Lung microvascular endothelial cell (primary cell): ENCODE data around the gene SUPT6H. TPM values are rescaled to one million over a fixed set of nuclear protein-coding genes. Genes with fewer than 3 reads are reported as not detected.

Experiments used
- DNase-seq, 2 donors: peaks; one replicate each; pipeline versions ENCODE4 v3.0.0 to v3.0.0-alpha.2; 2010; ENCODE audit warnings: low read depth in 2 of 2
- total RNA-seq: library from RNA; depleted of rRNA; stranded (reverse); fragments of >200 nt; gene quantifications from 2 replicates; pipeline ENCODE4 v1.2.1, GENCODE V29; 2014

The SUPT6H gene
- total RNA-seq, 1 donor from 2014 or later: 42.3 TPM

DNA sequence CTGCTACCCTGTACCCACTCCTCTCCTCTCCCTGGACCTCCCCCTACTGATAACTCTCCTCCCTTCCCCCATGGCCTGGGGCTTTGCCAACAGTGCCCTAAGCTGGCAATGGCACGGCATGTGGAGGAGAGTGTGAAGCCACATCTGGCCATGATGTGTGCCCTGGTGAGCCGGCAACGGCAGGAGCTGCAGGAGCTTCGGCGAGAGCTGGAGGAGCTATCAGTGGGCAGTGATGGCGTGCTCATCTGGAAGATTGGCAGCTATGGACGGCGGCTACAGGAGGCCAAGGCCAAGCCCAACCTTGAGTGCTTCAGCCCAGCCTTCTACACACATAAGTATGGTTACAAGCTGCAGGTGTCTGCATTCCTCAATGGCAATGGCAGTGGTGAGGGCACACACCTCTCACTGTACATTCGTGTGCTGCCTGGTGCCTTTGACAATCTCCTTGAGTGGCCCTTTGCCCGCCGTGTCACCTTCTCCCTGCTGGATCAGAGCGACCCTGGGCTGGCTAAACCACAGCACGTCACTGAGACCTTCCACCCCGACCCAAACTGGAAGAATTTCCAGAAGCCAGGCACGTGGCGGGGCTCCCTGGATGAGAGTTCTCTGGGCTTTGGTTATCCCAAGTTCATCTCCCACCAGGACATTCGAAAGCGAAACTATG, 87.0 kb downstream of the SUPT6H start:
- no peak for DNase-seq

GRCh38 chr17:28749516-28750177, 87.6 kb downstream of the SUPT6H start:
- peak in 1 of 2 donors; percentile 30 for DNase-seq

DNA sequence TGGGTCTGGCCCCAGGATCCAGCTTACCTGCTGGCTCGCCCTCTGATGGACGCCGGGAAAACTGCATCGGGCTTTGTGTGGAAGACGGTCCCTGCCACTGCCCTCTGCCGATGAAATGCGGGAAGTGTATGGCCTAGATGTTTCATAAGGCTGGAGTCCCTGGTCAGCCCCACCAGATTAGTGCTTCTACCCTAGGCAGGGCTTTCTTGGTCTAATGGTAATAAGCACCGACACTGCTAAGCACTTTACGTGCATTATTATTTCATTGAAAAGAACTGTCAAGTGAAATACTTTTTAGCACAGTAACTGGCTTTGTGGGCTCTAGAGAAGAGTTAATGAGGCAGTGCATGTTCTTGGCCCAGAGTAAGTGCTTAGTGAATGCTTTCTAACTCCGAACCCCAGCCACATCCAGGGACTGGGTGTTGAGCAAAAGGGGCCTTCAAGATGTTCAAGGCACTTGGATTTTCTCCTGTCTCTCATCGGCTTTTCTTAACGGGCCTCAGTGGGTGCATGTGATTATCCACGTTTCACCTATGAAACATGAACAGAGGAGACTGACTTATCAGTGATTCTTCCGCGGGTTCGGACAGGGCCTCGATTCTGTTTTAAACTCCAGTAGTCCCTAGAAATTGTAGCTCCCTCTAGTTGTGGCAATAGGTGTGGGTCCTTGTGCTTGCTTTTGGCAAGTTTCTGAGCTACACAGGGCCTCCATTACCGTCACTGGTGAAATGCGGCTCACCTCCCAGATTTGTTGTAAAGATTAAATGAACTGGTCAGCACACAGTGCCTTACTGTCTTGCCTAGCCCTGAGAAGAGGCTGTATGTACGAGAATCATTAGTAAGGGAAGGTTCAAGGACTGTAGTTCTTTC, 88.4 kb downstream of the SUPT6H start:
- DNase-seq: peak; percentile 93 to 95

DNA sequence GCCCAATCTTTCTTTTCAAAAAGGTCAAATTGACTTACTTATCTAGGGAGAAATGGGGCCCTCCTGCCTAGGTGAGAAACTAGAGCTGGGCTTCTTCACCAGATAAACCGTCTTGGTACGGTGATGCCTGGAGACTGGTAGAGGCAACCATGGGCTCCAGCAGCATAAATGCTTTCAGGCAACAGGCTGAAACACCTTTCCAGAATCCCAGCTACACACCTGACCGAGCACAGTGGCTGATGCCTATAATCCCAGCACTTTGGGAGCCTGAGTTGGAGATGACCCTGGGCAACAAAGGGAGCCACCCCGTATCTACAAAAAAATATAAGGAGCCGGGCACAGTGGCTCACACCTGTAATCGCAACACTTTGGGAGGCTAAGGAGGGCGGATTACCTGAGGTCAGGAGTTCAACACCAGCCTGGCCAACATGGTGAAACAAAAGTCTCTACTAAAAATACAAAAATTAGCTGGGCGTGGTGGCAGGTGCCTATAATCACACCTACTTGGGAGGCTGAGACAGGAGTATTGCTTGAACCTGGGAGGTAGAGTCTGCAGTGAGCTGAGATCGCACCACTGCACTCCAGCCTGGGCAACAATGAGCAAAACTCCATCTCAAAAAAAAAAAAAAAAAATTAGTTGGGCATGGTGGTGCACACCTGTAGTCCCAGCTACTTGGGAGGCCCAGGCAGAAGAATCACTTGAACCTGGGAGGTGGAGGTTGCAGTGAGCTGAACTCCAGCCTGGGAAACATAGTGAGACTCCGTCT, 89.8 kb downstream of the SUPT6H start:
- DNase-seq: no peak

Other genes starting within 250 kb of the SUPT6H start
- gene SLC13A2, start 188.6 kb upstream of the SUPT6H start, total RNA-seq: not detected in 2 replicates
- not detected in 2 replicates for gene FOXN1, start 155.9 kb upstream of the SUPT6H start, total RNA-seq
- gene UNC119, start 109.6 kb upstream of the SUPT6H start, total RNA-seq: 21.1 and 26.4 TPM in 2 replicates
- gene PIGS, start 90.7 kb upstream of the SUPT6H start, total RNA-seq: 43.8 and 47.4 TPM in 2 replicates
- 26.2 and 32.7 TPM in 2 replicates for gene ALDOC, start 85.3 kb upstream of the SUPT6H start, total RNA-seq
- 6.2 and 12.4 TPM in 2 replicates for gene SPAG5, start 63.2 kb upstream of the SUPT6H start, total RNA-seq
- 2.2 and 3.2 TPM in 2 replicates for gene RSKR, start 48.0 kb upstream of the SUPT6H start, total RNA-seq
- gene BLTP2, start 17.0 kb upstream of the SUPT6H start, total RNA-seq: 107 and 151 TPM in 2 replicates
- gene SDF2, start 299 bp upstream of the SUPT6H start, total RNA-seq: 61.7 and 105 TPM in 2 replicates
- 0.20 and 0.22 TPM in 2 replicates for gene PROCA1, start 49.7 kb downstream of the SUPT6H start, total RNA-seq
- gene RAB34, start 55.7 kb downstream of the SUPT6H start, total RNA-seq: 11.3 and 22.2 TPM in 2 replicates
- gene RPL23A, start 57.8 kb downstream of the SUPT6H start, total RNA-seq: 479 and 600 TPM in 2 replicates
- gene TLCD1, start 64.0 kb downstream of the SUPT6H start, total RNA-seq: 0.87 and 1.2 TPM in 2 replicates
- gene NEK8, start 66.6 kb downstream of the SUPT6H start, total RNA-seq: 1.3 and 1.6 TPM in 2 replicates
- 22.2 and 26.2 TPM in 2 replicates for gene TRAF4, start 81.8 kb downstream of the SUPT6H start, total RNA-seq
- gene FAM222B, start 180.6 kb downstream of the SUPT6H start, total RNA-seq: 4.1 and 6.5 TPM in 2 replicates
- gene ERAL1, start 192.8 kb downstream of the SUPT6H start, total RNA-seq: 23.1 and 24.6 TPM in 2 replicates
- gene FLOT2, start 235.5 kb downstream of the SUPT6H start, total RNA-seq: 73.2 and 93.7 TPM in 2 replicates
- gene DHRS13, start 240.9 kb downstream of the SUPT6H start, total RNA-seq: 6.3 and 14.5 TPM in 2 replicates